Pericardium fibroblast (primary cell): ENCODE results near the gene GNL3L. TPM values are rescaled to one million over a fixed set of nuclear protein-coding genes. Genes with fewer than 3 reads are reported as not detected.

Experiments used
- total RNA-seq: library from RNA; depleted of rRNA; stranded (reverse); fragments of >200 nt; gene quantifications from 2 replicates; pipeline ENCODE4 v1.2.3, GENCODE V29; 2015

GNL3L gene
- 12.9 and 22.6 TPM in 2 replicates for total RNA-seq

GRCh38 chrX:54529552-54530356, at the start of gene GNL3L:
TSS of gene GNL3L (plus strand) at chrX:54530219. CDS start at chrX:54532567, 2,348 bp downstream.

GRCh38 chrX:54495814-54496516, 34.1 kb upstream of the GNL3L start, which contains the start of gene FGD1:
TSS of gene FGD1 (minus strand) at chrX:54496234. CDS start at chrX:54495432, 802 bp downstream.

Other genes starting within 250 kb of the GNL3L start
- gene WNK3, start 172.2 kb upstream of the GNL3L start, total RNA-seq, result 1.2 and 1.4 TPM in 2 replicates
- 5.2 and 13.1 TPM in 2 replicates for gene TSR2, start 89.8 kb upstream of the GNL3L start, total RNA-seq
- 13.3 and 15.7 TPM in 2 replicates for gene FGD1, start 34.0 kb upstream of the GNL3L start, total RNA-seq